Measurements from ENCODE around the gene PCDH1. TPM values are rescaled to one million over a fixed set of nuclear protein-coding genes. Genes with fewer than 3 reads are reported as not detected.
A peak's percentile ranks its signal among the peaks of the same experiment; 100 is the strongest.

The PCDH1 gene
- total and polyA plus RNA-seq, 2 of the 8 experiments (the other 6 are each of a cell fraction or from before 2014, with no cell fraction given) = 101 to 102 TPM

DNA sequence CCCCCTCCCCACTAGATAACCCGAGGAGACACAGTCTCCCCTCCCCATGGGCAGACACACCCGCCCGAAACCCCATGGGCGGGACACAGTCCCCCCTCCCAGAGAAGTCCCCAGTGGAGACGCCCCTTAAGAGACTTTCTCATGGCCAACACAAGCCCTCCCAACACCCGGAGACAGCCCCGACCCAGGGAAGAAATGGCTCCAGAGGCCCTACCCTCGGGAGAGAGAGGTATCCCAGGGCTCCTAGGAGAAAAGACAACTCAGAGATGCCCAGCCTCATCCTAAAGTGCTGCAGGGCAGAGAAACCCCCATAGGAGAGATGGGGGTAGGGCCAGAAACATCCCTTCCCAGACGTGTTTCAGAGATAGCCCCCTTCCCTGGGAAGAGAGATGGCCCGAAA is 27.4 kb downstream of the PCDH1 start:
- peak overlapping the region; percentile 56 to 80 for H3K4me2 ChIP-seq (ENCODE audit: insufficient read depth in 1 of 2, low read depth in 2 of 2, low read length in 2 of 2)
- H2BK5ac ChIP-seq (ENCODE audit: low read depth, low read length) = peak overlapping the region; percentile 78; the same call in 1 of the 2 replicates
- peak overlapping the region; percentile 80; the same call in 1 of the 2 replicates for H2BK12ac ChIP-seq (ENCODE audit: low read depth, low read length)
- H3K23ac ChIP-seq (ENCODE audit: insufficient read length) = no peak overlapping the region
- peaks cover 2 to 14% (median 6%) of the 10 kb centered on the region in 4 experiments; a peak in 5 of 8 replicates for H3K36me3 ChIP-seq (ENCODE audit: control insufficient read depth in 2 of 4, insufficient read depth in 4 of 4, low read length in 3 of 4)
- no peak overlapping the region for H2BK15ac ChIP-seq (ENCODE audit: low read length)
- no peak overlapping the region for H3K56ac ChIP-seq (replicated peaks; ENCODE audit: insufficient read length, low read depth, low read length)
- H3K79me2 ChIP-seq (ENCODE audit: control insufficient read depth in 1 of 2, insufficient read depth in 2 of 2, low read length in 2 of 2) = peaks cover 0 to 12% of the 10 kb centered on the region in 2 experiments; a peak in 1 of 4 replicates
- no peaks in the 10 kb centered on the region for H3K27me3 ChIP-seq (replicated peaks in 1 of 4; ENCODE audit: control insufficient read depth in 3 of 4, extremely low read depth in 1 of 4, insufficient read depth in 3 of 4, low read length in 3 of 4)
- FAIRE-seq (no peak), DNase-seq (ENCODE audit: low read depth in 1 of 2, low spot score in 2 of 2) (peak in 1 of 2 experiments; percentile 66)
- H3K14ac ChIP-seq (ENCODE audit: insufficient read length) = no peak overlapping the region
- H2AFZ ChIP-seq (ENCODE audit: low read length) = no peak overlapping the region
- peaks cover 19 to 51% (median 39%) of the 10 kb centered on the region in 4 experiments for H3K4me1 ChIP-seq (replicated peaks in 1 of 4; ENCODE audit: control insufficient read depth in 3 of 4, insufficient read depth in 4 of 4, low read length in 3 of 4)
- H2AK5ac ChIP-seq (ENCODE audit: low read depth, low read length) = peak overlapping the region; percentile 88; the same call in 1 of the 2 replicates
- H3K9me3 ChIP-seq (ENCODE audit: insufficient read depth in 2 of 2, low read depth in 1 of 2, low read length in 1 of 2) = no peaks in the 10 kb centered on the region
- POLR2A ChIA-PET (ENCODE audit: partially characterized antibody) = interaction anchor here (0.9 to 10.7 kb wide), 10 partner anchors 11 to 39 kb away, joined by 3 to 173 read pairs (median 6); partner anchors contain the start of gene PCDH1
- H3K23me2 ChIP-seq (ENCODE audit: low read depth, low read length) = peaks cover 8% of the 10 kb centered on the region; the same call in 1 of the 2 replicates
- peak overlapping the region; percentile 72; the same call in 1 of the 2 replicates for H2BK20ac ChIP-seq (ENCODE audit: low read length)
- H3K27ac ChIP-seq (ENCODE audit: low read depth, low read length) = peak overlapping the region; percentile 82
- 24% methylated on average over 8 of the region's 10 CpGs; no CpG with 5 or more reads in 1 of the 2 experiments for WGBS, 2 experiments (ENCODE audit: extremely low coverage in 1 of 2, insufficient coverage in 1 of 2, insufficient read length in 1 of 2, insufficient replicate concordance in 2 of 2, low coverage in 1 of 2, low lambda C conversion rate in 2 of 2, missing lambda C conversion rate in 1 of 2)
- H4K5ac ChIP-seq (ENCODE audit: insufficient read length, low read depth, low read length) = peak overlapping the region; percentile 1
- peak overlapping the region; percentile 34; the same call in 1 of the 2 replicates for H3K18ac ChIP-seq (ENCODE audit: extremely low read depth, low read length)
- H3K9ac ChIP-seq (replicated peaks in 1 of 4; ENCODE audit: extremely low read depth in 1 of 4, low read depth in 3 of 4, low read length in 3 of 4) = peak overlapping the region in 2 of 4 experiments; percentile 2 to 5; a peak in 4 of 7 replicates
- CTCF ChIA-PET (ENCODE audit: partially characterized antibody) = interaction anchor here (0.6 to 17.3 kb wide), 9 partner anchors 8 to 181 kb away, joined by 3 to 273 read pairs (median 5); partner anchors contain the start of gene PCDH1
- no peaks in the 10 kb centered on the region for H4K20me1 ChIP-seq (replicated peaks in 1 of 2; ENCODE audit: control insufficient read depth in 1 of 2, insufficient read depth in 2 of 2, low read length in 2 of 2)
- no peak overlapping the region for H4K91ac ChIP-seq (replicated peaks; ENCODE audit: insufficient read length, low read length)
- H3K79me1 ChIP-seq (ENCODE audit: low read depth, low read length) = peaks cover 6% of the 10 kb centered on the region; the same call in 1 of the 2 replicates
- no peak overlapping the region for H3K4ac ChIP-seq (replicated peaks; ENCODE audit: insufficient read length, low read depth, low read length)
- peak overlapping the region in 3 of 4 experiments; percentile 23 to 50 (median 34); a peak in 5 of 8 replicates for H3K4me3 ChIP-seq (ENCODE audit: extremely low read depth in 1 of 4, insufficient read depth in 2 of 4, low read depth in 3 of 4, low read length in 4 of 4)
- H4K8ac ChIP-seq (ENCODE audit: extremely low read depth, insufficient read depth, low read length) = no peak overlapping the region
- no peak overlapping the region for H2BK120ac ChIP-seq (replicated peaks; ENCODE audit: low read depth, low read length)
- TF ChIP-seq BRCA1 (IDR thresholded peaks at IDR 0.05; ENCODE audit: low read depth, low read length) = no peak
- TF ChIP-seq SIRT6 (IDR thresholded peaks at IDR 0.05; ENCODE audit: low read length) = no peak
- no peak for TF ChIP-seq TBP (IDR thresholded peaks at IDR 0.05; ENCODE audit: low read depth, low read length)
- peak; percentile 48; the same call in 1 of the 2 replicates for TF ChIP-seq RBBP5 (IDR thresholded peaks at IDR 0.05; ENCODE audit: borderline replicate concordance, low read depth, low read length)
- TF ChIP-seq RFX5 (IDR thresholded peaks at IDR 0.05; ENCODE audit: borderline replicate concordance, low read depth, low read length) = no peak
- no peak for TF ChIP-seq BCL11A (IDR thresholded peaks at IDR 0.05; ENCODE audit: low read depth in 2 of 2, low read length in 2 of 2)
- no peak for TF ChIP-seq CBX5 (IDR thresholded peaks at IDR 0.05; ENCODE audit: low read depth, low read length)
- TF ChIP-seq SAP30 (IDR thresholded peaks at IDR 0.05; ENCODE audit: insufficient read depth, insufficient replicate concordance, low read length) = no peak
- TF ChIP-seq TAF1 (IDR thresholded peaks at IDR 0.05; ENCODE audit: low read depth, low read length) = peak; percentile 13; the same call in 1 of the 2 replicates
- TF ChIP-seq CREB1 (IDR thresholded peaks at IDR 0.05) = no peak
- TF ChIP-seq EZH2 (IDR thresholded peaks at IDR 0.05; ENCODE audit: low read depth, low read length, severe bottlenecking) = no peak
- TF ChIP-seq KDM1A (IDR thresholded peaks at IDR 0.05; ENCODE audit: borderline replicate concordance, low read length) = no peak
- no peak for TF ChIP-seq POLR2A (IDR thresholded peaks at IDR 0.05; ENCODE audit: control extremely low read depth in 1 of 2, low read depth in 2 of 2, low read length in 2 of 2)
- TF ChIP-seq TEAD4 (IDR thresholded peaks at IDR 0.05; ENCODE audit: low read depth, low read length) = no peak

Measured in H1 (cell line).